ENCODE results near the gene ANAPC2.

ANAPC2 gene, protein sequence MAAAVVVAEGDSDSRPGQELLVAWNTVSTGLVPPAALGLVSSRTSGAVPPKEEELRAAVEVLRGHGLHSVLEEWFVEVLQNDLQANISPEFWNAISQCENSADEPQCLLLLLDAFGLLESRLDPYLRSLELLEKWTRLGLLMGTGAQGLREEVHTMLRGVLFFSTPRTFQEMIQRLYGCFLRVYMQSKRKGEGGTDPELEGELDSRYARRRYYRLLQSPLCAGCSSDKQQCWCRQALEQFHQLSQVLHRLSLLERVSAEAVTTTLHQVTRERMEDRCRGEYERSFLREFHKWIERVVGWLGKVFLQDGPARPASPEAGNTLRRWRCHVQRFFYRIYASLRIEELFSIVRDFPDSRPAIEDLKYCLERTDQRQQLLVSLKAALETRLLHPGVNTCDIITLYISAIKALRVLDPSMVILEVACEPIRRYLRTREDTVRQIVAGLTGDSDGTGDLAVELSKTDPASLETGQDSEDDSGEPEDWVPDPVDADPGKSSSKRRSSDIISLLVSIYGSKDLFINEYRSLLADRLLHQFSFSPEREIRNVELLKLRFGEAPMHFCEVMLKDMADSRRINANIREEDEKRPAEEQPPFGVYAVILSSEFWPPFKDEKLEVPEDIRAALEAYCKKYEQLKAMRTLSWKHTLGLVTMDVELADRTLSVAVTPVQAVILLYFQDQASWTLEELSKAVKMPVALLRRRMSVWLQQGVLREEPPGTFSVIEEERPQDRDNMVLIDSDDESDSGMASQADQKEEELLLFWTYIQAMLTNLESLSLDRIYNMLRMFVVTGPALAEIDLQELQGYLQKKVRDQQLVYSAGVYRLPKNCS

DNA sequence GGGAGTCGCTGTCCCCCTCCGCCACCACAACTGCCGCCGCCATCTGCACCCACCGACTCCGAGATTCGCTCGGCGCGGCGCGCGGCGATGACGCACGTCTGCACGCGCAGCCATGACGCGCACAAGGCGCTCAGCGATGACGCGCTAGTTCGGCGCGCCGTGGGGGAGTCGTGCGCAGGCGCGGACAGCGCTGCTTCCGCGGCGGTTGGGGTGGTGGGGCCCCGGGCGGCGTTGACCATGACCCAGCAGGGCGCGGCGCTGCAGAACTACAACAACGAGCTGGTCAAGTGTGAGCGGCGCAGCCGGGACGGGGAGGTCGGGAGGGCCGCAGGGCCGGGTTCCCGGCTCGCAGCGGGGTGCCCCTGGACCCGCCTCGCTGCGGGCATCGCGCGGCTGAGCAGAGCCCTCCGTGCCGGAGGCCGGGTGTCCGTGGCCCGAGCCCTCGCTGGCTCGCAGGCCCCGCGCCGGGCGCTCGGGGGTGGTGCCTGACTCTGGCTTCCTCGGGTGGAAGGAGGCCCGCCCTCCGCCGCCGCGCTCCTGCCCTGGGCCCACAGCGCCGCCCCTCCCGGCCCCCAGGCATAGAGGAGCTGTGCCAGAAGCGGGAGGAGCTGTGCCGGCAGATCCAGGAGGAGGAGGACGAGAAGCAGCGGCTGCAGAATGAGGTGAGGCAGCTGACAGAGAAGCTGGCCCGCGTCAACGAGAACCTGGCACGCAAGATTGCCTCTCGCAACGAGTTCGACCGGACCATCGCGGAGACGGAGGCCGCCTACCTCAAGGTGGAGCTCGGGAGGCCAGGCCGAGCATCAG is at the start of gene ANAPC2, which contains the start of gene SSNA1:
Gene ANAPC2, minus strand, starts transcription at position 71 of the 807 bp plus-strand sequence. Its CDS starts 28 bp downstream, at position 43.
Gene SSNA1, plus strand, starts transcription at position 187 of the 807 bp plus-strand sequence. Its CDS starts 51 bp downstream, at position 238.
- peak; percentile 82 to 83 for DNase-seq (ENCODE audit: low read depth in 2 of 2, low spot score in 1 of 2)

DNA sequence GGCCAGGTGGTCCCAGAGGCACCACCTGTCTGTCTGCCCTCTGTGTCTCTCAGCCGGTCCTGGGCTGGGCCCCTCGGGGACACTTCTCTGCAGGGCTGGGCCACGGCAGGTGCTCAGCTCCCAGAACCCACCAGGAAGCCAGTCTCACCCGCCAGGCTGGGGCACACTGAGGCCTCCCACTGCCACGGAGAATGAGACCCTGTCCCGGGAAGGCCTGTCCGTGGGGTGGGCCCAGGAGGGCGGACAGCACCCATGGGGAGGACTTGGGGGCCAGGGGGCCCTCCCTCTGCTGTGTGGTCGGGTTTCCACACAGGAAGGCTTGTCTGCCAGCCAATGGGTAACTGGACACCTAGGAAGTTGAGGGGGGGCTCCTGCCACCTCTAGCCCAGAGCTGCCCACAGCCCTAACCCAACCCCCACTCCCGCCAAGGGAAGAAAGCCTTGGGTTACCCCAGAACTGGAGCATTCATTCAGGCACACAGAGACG is 48.6 kb upstream of the ANAPC2 start:
- DNase-seq (ENCODE audit: low read depth in 2 of 2, low spot score in 1 of 2) = no peak

DNA sequence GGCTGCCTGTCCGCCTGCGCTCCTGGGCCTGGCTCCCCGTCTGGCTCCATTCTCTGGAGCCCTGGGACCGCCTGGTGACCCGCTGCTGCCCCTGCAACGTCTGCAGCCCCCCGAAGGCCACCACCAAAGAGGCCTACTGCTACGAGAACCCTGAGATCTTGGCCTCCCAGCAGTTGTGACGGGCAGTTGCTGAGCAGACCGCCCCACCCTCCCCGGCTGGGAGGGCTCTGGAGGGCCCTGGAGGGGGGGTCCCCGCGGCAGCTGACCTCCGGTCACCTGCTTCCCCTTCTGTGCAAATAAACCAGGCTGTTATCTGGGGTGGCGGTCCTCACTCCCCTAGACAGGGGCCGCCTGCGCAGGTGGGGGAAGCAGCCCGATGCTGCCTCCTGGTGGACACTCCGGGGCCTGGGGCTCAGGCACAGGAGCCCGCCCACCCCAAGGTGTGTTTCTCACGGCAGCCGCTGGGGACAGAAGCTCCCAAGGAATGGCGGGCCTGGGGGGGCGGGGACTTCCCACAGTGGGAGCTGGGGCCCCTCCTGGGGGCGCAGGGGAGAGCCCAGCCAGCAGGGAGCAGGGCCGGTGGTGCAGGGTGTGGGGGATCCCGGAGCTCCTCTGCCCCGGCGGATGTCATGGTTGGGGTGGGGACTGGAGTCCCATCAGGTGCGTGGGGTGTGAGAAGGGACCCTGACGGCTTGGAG is 48.0 kb upstream of the ANAPC2 start:
- DNase-seq (ENCODE audit: low read depth in 2 of 2, low spot score in 1 of 2) = peak; percentile 78 to 79

DNA sequence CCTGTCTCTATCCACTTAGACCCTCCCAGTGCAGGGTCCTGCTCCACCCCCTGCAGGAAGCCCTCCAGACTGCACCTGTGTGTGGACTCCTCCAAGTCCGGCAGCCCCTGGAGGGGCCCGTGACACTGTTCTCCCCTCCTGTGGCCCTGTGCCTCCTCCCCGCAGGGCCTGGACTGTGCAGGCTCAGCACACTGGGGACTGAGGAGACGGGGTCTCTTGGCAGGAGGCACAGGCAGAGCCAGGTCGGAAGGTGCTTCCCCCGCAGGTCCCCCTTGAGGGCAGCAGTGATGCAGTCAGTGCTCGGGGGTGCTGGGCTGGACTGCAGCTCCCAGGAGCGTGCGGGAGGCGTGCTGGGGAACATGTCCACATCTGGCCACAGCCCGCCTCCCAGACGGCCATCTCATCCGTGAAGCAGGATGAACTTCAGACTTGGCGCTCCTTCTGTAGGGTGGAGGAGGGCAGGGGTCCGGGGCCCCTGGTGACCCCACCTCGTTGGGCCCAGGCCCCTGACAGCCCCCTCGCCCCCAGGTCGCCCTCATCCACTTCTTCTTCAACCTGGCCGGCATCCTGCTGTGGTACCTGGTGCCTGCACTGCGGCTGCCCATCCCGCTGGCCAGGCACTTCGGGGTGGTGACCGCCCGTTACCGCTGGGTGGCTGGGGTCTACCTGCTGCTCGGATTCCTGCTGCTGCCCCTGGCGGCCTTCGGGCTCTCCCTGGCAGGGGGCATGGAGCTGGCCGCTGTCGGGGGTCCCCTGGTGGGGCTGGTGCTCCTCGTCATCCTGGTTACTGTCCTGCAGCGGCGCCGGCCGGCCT is 47.3 kb upstream of the ANAPC2 start:
- no peak for DNase-seq (ENCODE audit: low read depth in 2 of 2, low spot score in 1 of 2)

DNA sequence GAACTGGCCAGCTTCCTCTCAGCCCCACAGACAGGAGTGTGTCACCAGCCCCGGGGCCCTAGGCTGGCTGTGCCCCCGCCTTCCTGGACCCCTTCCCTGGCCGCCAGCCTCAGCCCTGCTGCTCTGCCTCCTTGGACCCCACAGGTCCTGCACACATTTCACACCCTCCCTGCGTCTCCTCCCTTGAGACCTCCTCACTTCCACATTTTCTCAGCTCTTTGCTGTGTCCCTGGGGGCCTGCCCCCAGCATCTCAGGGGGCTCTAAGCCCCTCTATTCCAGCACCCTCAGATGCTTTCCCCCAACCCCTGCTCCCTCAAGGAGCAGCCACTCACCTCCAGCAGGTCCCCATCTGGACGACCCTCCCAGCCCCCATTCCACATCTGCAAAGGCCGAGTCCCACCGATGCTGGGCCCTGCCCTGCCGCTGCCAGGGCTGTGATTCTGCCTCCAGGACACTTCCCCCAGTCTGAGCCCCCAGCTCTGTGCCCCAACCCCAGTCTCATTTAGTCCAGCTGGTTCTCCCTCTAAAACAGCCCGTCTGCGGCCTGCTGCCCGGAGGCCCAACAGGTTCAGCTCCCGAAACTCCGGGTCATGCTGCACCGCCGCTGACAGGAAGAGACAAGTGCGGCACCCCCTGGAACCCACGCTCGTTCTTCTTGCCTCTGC is 46.5 kb upstream of the ANAPC2 start:
- no peak for DNase-seq (ENCODE audit: low read depth in 2 of 2, low spot score in 1 of 2)

DNA sequence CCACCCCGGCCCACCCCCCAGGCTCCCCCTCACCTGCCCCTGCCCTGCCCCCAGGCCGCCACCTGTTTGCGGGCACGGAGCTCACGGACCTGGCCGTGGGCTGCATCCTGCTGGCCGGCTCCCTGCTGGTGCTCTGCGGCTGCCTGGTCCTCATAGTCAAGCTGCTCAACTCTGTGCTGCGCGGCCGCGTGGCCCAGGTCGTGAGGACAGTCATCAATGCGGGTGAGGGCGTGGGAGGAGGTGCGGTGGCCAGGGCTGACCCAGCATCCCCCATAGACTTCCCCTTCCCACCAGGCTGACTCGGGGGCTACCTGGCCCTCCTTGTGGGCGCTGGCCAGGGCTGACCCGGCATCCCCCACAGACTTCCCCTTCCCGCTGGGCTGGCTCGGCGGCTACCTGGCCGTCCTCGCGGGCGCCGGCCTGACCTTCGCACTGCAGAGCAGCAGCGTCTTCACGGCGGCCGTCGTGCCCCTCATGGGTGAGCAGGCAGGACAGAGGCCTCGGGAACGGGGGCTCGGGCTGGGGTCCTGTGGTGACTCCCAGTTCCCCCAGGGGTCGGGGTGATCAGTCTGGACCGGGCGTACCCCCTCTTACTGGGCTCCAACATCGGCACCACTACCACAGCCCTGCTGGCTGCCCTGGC is 45.8 kb upstream of the ANAPC2 start:
- no peak for DNase-seq (ENCODE audit: low read depth in 2 of 2, low spot score in 1 of 2)

DNA sequence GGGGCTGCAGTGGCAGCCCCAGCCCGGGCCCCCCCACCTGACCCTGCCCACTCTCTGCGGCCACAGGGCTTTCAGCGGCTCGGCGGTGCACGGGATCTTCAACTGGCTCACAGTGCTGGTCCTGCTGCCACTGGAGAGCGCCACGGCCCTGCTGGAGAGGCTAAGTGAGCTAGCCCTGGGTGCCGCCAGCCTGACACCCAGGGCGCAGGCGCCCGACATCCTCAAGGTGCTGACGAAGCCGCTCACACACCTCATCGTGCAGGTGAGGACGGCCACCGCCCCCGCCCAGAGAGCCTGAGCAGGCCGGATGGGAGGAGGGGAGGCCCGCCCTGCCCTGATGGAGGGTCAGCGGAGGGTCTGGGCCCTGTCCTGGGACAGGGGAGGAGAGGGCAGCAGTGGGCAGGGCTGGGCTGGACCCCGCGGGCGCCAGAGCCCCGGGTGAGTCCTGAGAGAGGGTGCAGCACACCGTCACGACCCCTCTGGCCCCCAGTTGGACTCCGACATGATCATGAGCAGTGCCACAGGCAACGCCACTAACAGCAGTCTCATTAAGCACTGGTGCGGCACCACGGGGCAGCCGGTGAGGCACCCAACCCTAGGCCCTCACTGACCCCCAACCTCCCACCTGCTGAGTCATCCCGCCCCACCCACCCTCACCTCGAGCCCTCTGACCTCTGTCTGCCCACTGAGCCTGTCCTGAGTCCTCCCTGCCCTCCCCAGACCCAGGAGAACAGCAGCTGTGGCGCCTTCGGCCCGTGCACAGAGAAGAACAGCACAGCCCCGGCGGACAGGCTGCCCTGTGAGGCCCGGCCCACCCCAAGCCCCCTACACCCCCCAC is 45.0 kb upstream of the ANAPC2 start:
- no peak for DNase-seq (ENCODE audit: low read depth in 2 of 2, low spot score in 1 of 2)

DNA sequence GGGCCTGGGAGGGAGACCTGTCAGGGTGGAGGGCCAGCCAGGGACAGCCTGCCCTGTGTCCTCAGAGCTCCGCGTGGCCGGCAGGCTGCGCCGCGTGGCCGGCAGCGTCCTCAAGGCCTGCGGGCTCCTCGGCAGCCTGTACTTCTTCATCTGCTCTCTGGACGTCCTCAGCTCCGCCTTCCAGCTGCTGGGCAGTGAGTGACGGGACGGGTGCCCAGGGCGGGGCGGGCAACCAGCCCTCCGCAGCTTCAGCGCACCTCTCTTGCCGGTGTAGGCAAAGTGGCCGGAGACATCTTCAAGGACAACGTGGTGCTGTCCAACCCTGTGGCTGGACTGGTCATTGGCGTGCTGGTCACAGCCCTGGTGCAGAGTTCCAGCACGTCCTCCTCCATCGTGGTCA is 44.1 kb upstream of the ANAPC2 start:
- DNase-seq (ENCODE audit: low read depth in 2 of 2, low spot score in 1 of 2) = no peak

DNA sequence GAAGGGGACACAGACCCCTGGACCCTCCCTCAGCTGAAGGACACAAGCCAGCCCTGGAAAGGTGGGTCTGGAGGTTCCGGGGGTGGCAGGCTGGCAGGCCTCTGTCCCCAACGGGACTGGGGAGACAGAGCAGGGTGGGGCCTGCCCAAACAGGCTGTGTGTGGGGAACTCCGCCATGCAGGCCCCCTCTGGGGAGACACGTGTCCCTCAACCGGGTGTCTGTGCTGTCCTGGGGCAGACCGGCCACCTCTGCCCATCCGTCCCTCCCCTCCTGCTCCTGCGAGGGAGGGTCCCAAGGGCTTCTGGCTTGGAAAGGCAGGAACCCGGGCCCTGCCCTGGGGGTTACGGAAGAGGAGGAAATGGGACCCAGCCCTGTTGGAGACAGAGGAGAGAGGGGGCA is 43.7 kb upstream of the ANAPC2 start:
- DNase-seq (ENCODE audit: low read depth in 2 of 2, low spot score in 1 of 2) = no peak

DNA sequence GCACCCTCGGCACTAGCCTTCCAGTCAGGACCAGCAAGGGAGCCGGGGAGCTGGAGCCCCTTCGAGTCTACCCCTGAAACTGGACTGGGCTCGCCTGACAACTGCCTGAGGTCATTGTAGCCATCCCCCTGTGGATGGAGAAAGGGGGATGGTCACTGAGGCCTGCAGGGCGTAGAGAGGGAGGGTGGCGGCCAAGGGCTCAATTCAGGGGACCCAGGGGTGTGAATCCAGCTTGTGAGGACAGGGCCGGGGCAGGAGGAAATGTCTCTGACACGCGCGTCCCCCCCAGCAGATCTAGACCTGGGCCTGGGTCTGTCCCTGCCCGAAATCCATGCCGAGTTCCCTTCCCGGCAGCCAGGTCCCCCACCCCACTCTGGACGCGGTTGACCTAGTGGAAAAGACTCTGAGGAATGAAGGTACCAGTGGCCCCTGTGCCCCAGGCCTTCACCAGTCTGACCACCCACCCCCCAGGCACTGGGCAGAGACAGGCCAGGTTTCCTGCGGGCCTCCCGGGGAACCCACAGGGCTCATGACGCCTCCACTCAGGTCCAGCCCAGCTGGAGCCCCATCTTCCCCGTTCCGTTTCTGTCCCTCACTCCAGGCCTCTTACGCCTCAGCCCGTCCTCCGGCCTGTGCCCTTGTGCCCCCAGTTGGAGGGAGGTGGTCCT is 43.1 kb upstream of the ANAPC2 start:
- DNase-seq (ENCODE audit: low read depth in 2 of 2, low spot score in 1 of 2) = no peak

DNA sequence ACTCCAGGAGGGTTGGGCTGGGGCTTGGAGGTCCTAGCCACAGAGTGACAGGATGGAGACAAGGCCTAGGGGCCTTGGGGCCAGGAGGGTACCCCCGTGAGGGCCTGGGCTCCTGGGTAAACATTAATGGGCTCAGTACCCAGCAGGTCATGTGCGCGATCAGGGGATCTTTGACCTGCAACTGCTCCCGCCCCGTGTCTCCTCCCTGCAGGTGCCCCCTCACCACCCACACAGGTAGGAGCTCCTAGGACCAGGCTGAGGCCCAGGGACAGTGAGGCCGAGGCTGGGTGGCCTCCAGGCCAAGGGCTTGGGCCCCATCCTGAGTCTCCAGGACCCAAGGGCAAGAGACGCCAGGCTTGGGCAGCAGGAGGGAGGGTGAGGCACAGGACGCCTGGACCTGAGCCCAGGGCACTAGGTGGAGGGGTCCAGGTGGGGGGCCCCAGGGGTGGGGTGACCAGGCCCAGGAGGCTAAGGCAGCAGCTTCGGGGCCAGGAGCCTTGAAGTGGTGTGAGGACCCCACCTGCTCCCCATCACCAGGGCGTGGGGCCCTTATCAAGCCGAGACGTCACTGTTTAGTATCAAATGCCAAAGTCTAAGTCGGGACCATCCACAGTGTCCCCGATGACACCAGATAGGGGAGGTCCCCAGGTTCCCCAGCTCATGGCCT is 42.5 kb upstream of the ANAPC2 start, which contains the start of gene SLC34A3:
Gene SLC34A3, plus strand, starts transcription at position 197 of the 667 bp plus-strand sequence. CDS start 802 bp downstream, outside the sequence.
- no peak for DNase-seq (ENCODE audit: low read depth in 2 of 2, low spot score in 1 of 2)

DNA sequence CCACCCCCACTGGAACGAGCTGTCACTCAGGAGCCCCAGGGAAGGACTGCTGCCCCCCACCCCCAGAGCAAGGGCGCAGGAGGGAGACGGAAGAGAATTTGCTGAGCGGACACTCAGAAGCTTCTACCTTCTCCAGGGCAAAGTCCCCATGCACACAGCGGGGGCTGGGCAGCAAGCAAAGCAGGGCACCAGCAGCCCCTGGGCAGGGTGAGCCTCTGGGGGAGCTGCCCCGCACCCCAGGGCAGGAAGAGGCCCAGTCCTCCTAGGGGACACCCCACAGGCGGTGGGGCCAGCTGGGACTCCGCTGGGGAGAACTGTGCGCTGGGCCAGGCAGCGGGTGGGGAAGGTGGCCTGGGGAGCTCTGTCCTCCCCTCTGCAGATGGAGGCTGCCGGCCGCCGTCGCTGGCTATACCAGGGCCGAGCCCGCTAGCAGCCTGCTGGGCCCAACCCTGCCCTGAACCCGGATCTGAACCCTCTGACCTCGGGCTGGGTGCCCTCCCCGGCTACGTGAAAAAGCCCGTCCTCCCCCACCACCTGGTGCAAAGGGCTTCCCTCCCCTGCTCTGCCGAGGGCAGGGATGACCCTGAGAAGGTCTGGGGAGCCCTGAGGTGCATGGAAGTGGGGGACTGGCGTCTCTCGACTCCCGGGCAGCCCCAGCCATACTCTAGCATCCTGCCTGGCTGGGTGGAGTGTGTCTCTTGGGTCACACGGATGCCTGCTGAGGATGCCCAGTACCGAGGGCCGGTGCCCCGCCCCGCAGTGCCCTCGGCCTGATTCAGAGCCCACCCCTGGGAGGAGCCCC is 41.7 kb upstream of the ANAPC2 start:
- no peak for DNase-seq (ENCODE audit: low read depth in 2 of 2, low spot score in 1 of 2)

DNA sequence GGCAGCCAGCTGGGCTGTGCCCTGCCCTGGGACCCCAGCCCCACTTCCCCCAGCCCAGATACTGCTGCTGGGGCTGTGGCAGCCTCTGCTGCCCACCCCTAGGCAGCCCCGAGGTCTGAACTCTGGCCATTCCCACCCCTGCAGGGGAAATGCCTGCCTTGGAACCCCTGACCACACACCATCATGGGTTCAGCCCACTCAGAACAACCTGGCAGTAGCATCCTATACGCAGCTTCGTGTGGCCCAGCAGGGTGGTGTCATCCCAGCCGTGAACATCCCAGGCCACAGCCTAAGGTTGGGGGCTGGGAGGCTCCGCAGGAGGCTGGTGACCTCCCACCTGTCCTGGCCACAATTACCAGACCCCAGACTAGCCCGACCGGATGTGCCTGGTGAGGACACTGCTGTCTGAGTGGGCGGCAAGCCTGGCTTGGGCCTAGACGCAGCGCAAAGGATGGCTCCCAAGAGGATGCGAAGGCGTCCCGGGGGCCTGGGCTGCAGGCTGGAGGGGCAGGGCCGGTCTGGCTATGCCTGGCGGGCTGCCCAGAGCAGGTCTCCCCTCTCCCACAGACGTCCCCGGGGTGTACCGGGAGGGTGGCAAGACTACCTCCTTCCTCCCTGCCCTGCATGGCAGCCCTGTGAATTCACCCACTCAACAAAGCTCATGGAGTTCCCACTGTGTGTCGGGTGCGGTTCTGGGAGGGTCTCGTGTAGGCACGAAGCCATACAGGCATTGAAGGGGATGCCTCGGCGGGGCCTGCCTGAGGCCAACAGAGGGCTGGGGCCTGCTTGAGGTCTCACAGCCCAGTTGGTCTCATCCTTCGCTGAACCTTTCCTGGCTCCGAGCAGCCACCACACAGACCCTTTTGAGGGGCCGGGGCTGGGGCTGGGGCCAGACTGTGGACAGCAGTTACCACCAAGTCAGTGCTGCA is 40.9 kb upstream of the ANAPC2 start:
- DNase-seq (ENCODE audit: low read depth in 2 of 2, low spot score in 1 of 2) = no peak

DNA sequence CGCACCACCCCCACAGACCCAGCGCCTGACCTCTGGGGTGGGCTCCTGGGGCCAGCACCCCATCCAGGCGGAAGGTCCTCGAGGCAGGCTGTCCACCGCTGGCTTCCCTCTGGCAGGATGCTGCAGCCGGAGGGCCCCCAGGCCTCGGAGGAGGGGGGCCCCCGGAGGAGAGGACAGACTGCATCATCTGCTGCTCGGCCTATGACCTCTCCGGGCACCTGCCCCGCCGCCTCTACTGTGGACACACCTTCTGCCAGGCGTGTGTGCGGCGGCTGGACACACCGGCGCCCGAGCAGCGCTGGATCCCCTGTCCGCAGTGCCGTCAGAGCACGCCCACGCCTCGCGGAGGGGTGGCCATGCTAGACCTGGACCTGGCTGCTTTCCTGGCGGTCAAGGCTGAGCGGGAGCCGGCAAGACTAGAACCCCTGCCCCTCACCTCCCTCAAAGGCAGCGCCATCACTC is 40.2 kb upstream of the ANAPC2 start:
- no peak for DNase-seq (ENCODE audit: low read depth in 2 of 2, low spot score in 1 of 2)
